ENCODE results near the gene ZNF853.

The ZNF853 gene

DNA sequence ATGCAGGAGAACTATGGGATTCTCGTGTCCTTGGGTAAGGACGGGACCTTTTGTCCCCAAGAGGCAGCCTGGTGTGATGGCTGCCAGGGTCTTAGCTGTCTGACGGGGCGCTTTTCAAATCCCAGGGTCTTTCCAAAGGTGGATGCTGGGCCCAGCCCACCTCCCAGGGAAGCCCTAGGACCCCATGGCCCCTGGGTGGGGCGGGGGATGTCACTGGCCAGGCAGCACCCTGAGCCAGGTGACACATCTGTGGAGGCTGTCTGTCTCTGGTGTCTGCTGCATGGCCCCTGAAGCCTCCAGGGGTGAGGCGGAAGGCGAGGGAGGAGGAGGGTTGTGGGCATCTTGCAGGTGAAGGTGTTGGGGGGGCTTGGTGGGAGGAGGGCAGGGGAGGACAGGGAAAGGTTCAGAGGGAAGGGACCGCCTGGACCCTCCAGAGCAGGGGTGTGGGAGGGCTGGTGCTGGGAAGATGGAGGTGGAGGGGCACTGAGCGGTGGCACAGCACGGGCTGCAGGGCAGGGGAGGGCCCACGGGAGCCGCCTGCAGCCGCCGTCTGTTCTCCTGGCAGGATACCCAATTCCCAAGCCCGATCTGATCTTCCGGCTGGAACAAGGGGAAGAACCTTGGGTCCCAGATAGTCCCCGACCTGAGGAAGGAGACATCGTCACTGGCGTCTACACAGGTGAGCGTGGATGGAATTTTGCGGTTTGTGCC is 28.7 kb downstream of the ZNF853 start:
- peaks cover 65% of the 10 kb centered on the region for H3K36me3 ChIP-seq (ENCODE audit: control insufficient read depth, insufficient read depth, low read length)

DNA sequence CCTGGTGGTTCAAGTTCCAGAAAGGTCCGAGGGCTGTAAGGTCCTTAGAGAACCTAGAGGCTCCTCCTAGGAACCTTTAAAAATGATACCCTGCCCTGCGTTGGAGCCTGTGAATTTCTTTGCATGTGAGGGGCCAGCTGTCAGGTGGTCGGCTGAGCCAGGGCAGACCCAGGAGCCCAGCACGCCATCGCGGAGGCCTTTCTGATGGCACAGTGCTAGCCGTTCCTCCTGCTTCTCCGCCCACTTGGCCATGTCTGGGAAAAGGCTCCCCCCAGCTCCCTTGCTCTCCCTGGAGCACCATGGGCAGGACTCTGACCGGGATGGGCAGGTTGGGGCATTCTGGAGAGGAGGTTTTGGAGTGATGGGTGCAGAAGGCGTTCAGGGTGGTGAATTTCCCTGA is 29.3 kb downstream of the ZNF853 start:
- DNase-seq, result no peak
- Histone ChIP-seq H3K36me3 (ENCODE audit: control insufficient read depth, insufficient read depth, low read length) (peaks cover 72% of the 10 kb centered on the region), H3K9me3 (ENCODE audit: control insufficient read depth, low read length) (no peaks in the 10 kb centered on the region), H3K27ac (ENCODE audit: insufficient read depth, low read length, poor library complexity, severe bottlenecking) (no peak overlapping the region), H3K27me3 (replicated peaks; ENCODE audit: control insufficient read depth, insufficient read depth, low read length, poor library complexity, severe bottlenecking) (no peaks in the 10 kb centered on the region), H3K4me1 (ENCODE audit: control insufficient read depth, insufficient read depth, low read length, poor library complexity, severe bottlenecking) (no peaks in the 10 kb centered on the region), H3K4me3 (ENCODE audit: insufficient read depth, low read depth, low read length, poor library complexity, severe bottlenecking) (no peak overlapping the region)

More for the DNA sequence above, 28.7 kb downstream of the ZNF853 start:
- no peaks in the 10 kb centered on the region for H3K4me1 ChIP-seq (ENCODE audit: control insufficient read depth, insufficient read depth, low read length, poor library complexity, severe bottlenecking)
- H3K9me3 ChIP-seq (ENCODE audit: control insufficient read depth, low read length), result no peaks in the 10 kb centered on the region
- H3K27ac ChIP-seq (ENCODE audit: insufficient read depth, low read length, poor library complexity, severe bottlenecking), result no peak overlapping the region
- H3K27me3 ChIP-seq (replicated peaks; ENCODE audit: control insufficient read depth, insufficient read depth, low read length, poor library complexity, severe bottlenecking), result no peaks in the 10 kb centered on the region
- no peak for DNase-seq
- no peak overlapping the region for H3K4me3 ChIP-seq (ENCODE audit: insufficient read depth, low read depth, low read length, poor library complexity, severe bottlenecking)

DNA sequence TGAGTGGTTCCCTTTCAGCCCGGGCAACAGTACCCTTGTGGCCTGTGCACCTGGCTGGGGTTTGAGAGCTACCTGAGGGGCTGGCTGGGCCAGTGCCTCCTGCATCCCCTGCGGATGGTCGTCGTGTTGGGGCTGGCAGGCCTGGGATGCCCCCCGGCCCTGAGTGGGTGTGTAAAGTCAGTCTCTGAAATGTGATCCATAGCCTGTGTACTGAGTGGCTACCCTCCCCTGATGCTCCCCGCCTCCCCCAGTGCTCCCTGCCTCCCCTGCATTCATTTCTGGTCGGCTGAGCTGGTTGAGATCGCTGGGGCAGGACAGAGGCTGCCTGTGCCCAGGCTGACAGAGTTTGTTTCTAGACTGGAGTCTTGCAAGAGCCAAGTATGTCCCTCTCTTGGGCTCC is 31.1 kb downstream of the ZNF853 start:
- no peak overlapping the region for H3K4me3 ChIP-seq (ENCODE audit: insufficient read depth, low read depth, low read length, poor library complexity, severe bottlenecking)
- no peak for DNase-seq
- no peaks in the 10 kb centered on the region for H3K9me3 ChIP-seq (ENCODE audit: control insufficient read depth, low read length)
- no peak overlapping the region for H3K27ac ChIP-seq (ENCODE audit: insufficient read depth, low read length, poor library complexity, severe bottlenecking)
- H3K36me3 ChIP-seq (ENCODE audit: control insufficient read depth, insufficient read depth, low read length), result peaks cover 82% of the 10 kb centered on the region
- H3K27me3 ChIP-seq (replicated peaks; ENCODE audit: control insufficient read depth, insufficient read depth, low read length, poor library complexity, severe bottlenecking), result no peaks in the 10 kb centered on the region
- H3K4me1 ChIP-seq (ENCODE audit: control insufficient read depth, insufficient read depth, low read length, poor library complexity, severe bottlenecking), result no peaks in the 10 kb centered on the region

DNA sequence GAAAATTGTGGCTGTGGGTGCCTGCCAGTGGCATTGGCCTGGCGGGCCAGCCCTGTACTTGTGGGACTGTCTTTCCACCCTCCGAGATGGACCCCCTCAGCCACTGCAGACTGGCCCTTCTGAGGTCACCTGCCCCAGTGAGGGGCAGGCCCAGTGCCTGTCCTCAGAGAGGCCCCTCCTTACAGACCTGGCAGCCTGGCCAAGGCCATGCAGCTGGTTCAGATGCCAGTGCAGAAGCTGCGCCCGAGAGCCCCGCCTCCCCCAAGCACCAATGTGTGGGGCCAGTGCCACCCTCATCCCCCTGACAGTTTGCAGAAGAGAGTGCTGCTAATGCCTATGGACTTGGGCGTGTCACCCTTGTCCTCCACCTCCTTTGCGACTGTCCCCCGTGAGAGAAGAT is 31.7 kb downstream of the ZNF853 start:
- Histone ChIP-seq H3K9me3 (ENCODE audit: control insufficient read depth, low read length) (no peaks in the 10 kb centered on the region), H3K36me3 (ENCODE audit: control insufficient read depth, insufficient read depth, low read length) (peaks cover 84% of the 10 kb centered on the region), H3K4me1 (ENCODE audit: control insufficient read depth, insufficient read depth, low read length, poor library complexity, severe bottlenecking) (no peaks in the 10 kb centered on the region), H3K4me3 (ENCODE audit: insufficient read depth, low read depth, low read length, poor library complexity, severe bottlenecking) (no peak overlapping the region), H3K27me3 (replicated peaks; ENCODE audit: control insufficient read depth, insufficient read depth, low read length, poor library complexity, severe bottlenecking) (no peaks in the 10 kb centered on the region), H3K27ac (ENCODE audit: insufficient read depth, low read length, poor library complexity, severe bottlenecking) (no peak overlapping the region)
- no peak for DNase-seq

DNA sequence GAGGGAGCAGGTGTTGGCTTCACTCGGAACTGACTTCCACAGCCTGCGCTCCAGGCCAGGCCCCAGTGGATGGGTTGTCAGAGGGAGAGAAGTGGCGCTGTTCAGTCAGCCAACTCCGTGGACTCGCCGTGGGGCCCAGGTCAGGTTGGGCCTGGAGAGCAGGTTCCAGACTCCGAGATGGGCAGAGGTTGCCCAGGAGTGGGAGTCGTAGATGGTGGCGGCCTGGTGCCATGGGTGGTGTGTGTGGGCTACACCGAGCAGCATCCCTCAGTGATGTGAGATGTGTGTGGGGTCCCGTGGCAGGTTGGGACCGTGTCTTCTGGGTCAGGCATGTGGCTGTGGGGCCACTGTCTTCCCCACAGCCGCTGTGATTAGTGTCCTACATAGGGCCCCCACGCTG is 32.1 kb downstream of the ZNF853 start:
- Histone ChIP-seq H3K27ac (ENCODE audit: insufficient read depth, low read length, poor library complexity, severe bottlenecking) (no peak overlapping the region), H3K27me3 (replicated peaks; ENCODE audit: control insufficient read depth, insufficient read depth, low read length, poor library complexity, severe bottlenecking) (no peaks in the 10 kb centered on the region), H3K9me3 (ENCODE audit: control insufficient read depth, low read length) (no peaks in the 10 kb centered on the region), H3K4me1 (ENCODE audit: control insufficient read depth, insufficient read depth, low read length, poor library complexity, severe bottlenecking) (no peaks in the 10 kb centered on the region), H3K36me3 (ENCODE audit: control insufficient read depth, insufficient read depth, low read length) (peaks cover 84% of the 10 kb centered on the region), H3K4me3 (ENCODE audit: insufficient read depth, low read depth, low read length, poor library complexity, severe bottlenecking) (no peak overlapping the region)
- DNase-seq, result no peak

DNA sequence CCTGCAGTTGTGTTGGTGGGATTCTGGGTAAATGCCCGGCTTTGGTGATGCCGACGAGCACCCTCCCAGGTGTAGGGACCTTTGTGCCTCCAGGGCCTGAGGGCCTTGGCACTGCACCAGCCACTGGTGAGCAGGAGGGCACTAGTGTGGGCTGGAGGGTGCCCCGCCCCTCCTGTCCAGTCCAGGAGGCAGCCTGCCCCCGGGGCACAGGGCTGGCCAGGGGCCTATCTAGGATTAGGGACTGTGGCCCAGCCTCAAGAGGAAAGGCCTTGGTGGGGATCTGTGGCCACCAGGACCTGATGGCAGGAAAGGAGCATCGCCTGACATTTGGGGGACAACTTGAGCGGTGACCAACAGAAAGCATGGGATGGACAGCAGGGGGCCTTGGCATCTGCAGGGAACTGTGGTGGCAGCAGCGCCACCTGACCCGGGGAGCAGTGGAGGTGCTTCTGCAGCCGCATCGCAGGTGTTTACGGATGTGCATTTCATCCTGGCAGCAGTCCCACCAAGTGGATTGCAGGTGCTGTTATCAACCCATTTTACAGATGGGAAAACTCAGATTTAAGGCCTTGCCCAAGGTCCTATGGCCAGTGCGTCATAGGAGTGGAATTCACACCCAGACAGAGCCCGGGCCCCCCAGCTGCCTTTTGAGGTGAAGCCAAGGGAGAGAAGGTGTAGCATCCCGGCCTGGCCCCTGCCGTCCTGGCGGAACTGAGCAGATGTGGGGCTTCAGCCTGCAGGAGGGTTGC is 32.8 kb downstream of the ZNF853 start:
- no peaks in the 10 kb centered on the region for H3K9me3 ChIP-seq (ENCODE audit: control insufficient read depth, low read length)

DNA sequence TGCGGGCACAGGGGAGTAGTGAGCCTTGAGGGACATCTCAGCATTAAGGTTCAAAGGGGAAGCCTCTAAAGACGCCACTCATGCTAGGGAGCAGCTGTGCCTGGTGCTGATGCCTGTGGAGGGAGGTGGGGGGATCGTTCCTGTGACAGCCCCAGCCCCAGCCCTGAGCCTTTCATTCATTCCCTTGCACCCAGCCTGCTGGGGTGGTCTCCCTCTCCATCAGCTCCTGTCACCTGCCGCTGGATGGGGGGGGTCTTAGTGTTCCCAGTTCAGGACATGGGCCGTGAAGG is 33.4 kb downstream of the ZNF853 start:
- Histone ChIP-seq H3K4me1 (ENCODE audit: control insufficient read depth, insufficient read depth, low read length, poor library complexity, severe bottlenecking) (no peaks in the 10 kb centered on the region), H3K27me3 (replicated peaks; ENCODE audit: control insufficient read depth, insufficient read depth, low read length, poor library complexity, severe bottlenecking) (no peaks in the 10 kb centered on the region), H3K27ac (ENCODE audit: insufficient read depth, low read length, poor library complexity, severe bottlenecking) (no peak overlapping the region), H3K36me3 (ENCODE audit: control insufficient read depth, insufficient read depth, low read length) (peaks cover 74% of the 10 kb centered on the region), H3K9me3 (ENCODE audit: control insufficient read depth, low read length) (no peaks in the 10 kb centered on the region), H3K4me3 (ENCODE audit: insufficient read depth, low read depth, low read length, poor library complexity, severe bottlenecking) (no peak overlapping the region)
- DNase-seq, result no peak

More for the DNA sequence above, 32.8 kb downstream of the ZNF853 start:
- Histone ChIP-seq H3K4me1 (ENCODE audit: control insufficient read depth, insufficient read depth, low read length, poor library complexity, severe bottlenecking) (no peaks in the 10 kb centered on the region), H3K27me3 (replicated peaks; ENCODE audit: control insufficient read depth, insufficient read depth, low read length, poor library complexity, severe bottlenecking) (no peaks in the 10 kb centered on the region), H3K36me3 (ENCODE audit: control insufficient read depth, insufficient read depth, low read length) (peaks cover 80% of the 10 kb centered on the region), H3K4me3 (ENCODE audit: insufficient read depth, low read depth, low read length, poor library complexity, severe bottlenecking) (no peak overlapping the region), H3K27ac (ENCODE audit: insufficient read depth, low read length, poor library complexity, severe bottlenecking) (no peak overlapping the region)
- no peak for DNase-seq

DNA sequence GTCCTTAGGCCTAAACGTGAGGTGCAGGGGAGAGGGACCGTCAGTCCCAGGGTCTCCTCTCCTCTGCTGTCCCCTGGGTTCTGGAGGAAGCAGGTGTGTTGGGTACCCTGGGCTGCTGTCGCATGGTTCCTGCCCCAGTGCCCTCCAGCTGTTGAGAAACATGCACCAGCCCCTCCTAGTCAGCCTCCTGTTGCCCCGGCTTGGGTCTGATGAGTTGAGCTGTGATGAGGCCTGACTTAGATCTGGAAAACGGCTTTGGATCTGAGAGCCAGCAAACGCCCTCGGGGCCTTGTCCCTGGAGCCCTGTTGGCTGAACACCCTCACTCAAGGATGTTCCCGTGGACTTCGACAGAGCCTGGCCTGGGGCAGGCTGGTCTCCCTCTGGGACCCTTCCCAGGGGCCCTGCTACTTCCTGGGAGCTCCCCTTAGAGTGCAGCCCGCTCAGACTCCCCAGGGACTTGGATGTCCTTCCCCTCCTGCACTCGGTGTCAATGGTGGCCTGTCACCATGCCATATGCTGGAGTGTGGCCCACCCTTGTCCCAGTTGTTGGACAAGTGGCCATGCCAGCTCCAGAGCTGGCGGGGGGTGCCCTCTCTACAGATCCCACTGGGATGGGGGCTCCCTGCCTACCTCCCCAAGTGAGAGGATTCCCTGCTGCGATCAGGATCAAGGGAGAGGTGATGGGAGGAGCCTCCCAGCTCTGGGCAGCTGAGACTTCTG is 34.0 kb downstream of the ZNF853 start:
- Histone ChIP-seq H3K4me1 (ENCODE audit: control insufficient read depth, insufficient read depth, low read length, poor library complexity, severe bottlenecking) (no peaks in the 10 kb centered on the region), H3K27me3 (replicated peaks; ENCODE audit: control insufficient read depth, insufficient read depth, low read length, poor library complexity, severe bottlenecking) (no peaks in the 10 kb centered on the region), H3K4me3 (ENCODE audit: insufficient read depth, low read depth, low read length, poor library complexity, severe bottlenecking) (no peak overlapping the region), H3K36me3 (ENCODE audit: control insufficient read depth, insufficient read depth, low read length) (peaks cover 68% of the 10 kb centered on the region), H3K9me3 (ENCODE audit: control insufficient read depth, low read length) (no peaks in the 10 kb centered on the region), H3K27ac (ENCODE audit: insufficient read depth, low read length, poor library complexity, severe bottlenecking) (no peak overlapping the region)
- no peak for DNase-seq

DNA sequence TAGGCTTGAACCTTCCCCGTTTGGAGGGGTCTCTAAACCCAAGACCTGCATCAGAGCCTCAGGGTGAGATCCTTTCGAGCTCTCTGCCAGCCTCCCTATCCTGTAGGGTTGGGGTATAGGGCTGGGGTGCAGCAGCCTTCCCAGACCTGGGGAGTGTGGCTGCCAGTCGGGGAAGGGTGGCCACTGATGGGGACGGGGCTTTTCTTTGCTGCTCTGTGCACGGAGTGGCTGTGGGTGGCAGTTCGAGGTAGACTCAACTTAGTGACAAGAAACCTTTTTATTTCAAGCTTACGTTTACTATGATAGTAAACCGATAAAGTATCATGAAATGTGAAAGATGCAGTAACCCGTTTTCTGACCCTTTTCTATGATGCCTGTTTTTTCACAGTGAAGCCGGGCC is 34.7 kb downstream of the ZNF853 start:
- Histone ChIP-seq H3K4me3 (ENCODE audit: insufficient read depth, low read depth, low read length, poor library complexity, severe bottlenecking) (no peak overlapping the region), H3K9me3 (ENCODE audit: control insufficient read depth, low read length) (no peaks in the 10 kb centered on the region), H3K36me3 (ENCODE audit: control insufficient read depth, insufficient read depth, low read length) (peaks cover 64% of the 10 kb centered on the region), H3K27ac (ENCODE audit: insufficient read depth, low read length, poor library complexity, severe bottlenecking) (no peak overlapping the region), H3K27me3 (replicated peaks; ENCODE audit: control insufficient read depth, insufficient read depth, low read length, poor library complexity, severe bottlenecking) (no peaks in the 10 kb centered on the region), H3K4me1 (ENCODE audit: control insufficient read depth, insufficient read depth, low read length, poor library complexity, severe bottlenecking) (no peaks in the 10 kb centered on the region)
- no peak for DNase-seq

DNA sequence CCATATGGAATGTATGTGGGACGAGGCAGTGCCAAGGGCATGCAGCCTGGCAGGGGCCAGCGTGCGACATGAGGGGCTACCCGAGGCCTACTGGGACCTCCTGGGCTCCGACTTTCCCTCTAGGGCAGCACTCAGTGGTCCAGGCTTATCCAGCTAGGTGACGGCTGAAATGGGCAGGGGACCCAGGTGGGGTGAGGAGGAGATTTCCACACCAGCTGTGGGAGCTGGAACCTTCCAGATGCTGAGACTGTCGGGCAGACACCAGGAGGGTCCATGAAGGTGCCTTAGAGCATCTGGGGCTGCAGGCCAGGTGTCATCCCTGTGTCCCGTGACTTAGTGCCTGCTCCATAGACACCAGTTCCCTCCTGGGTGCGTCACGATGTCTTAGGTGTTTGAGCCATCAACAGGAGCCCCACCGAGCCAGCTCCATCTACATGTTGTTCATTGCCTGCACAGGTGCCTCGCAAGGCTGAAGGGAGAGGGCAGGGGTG is 35.2 kb downstream of the ZNF853 start:
- Histone ChIP-seq H3K36me3 (ENCODE audit: control insufficient read depth, insufficient read depth, low read length) (peaks cover 67% of the 10 kb centered on the region), H3K27ac (ENCODE audit: insufficient read depth, low read length, poor library complexity, severe bottlenecking) (no peak overlapping the region), H3K9me3 (ENCODE audit: control insufficient read depth, low read length) (no peaks in the 10 kb centered on the region), H3K4me3 (ENCODE audit: insufficient read depth, low read depth, low read length, poor library complexity, severe bottlenecking) (no peak overlapping the region), H3K27me3 (replicated peaks; ENCODE audit: control insufficient read depth, insufficient read depth, low read length, poor library complexity, severe bottlenecking) (no peaks in the 10 kb centered on the region), H3K4me1 (ENCODE audit: control insufficient read depth, insufficient read depth, low read length, poor library complexity, severe bottlenecking) (no peaks in the 10 kb centered on the region)
- DNase-seq, result no peak

Data from effector memory CD4-positive, alpha-beta T cell (primary cell).